Neuron (in vitro differentiated cells): ENCODE results near the gene YBX3.

ENCODE experiments used
- H2AFZ ChIP-seq: one replicate; pipeline ENCODE4 v1.6.1; 2013; ENCODE audit warnings: low read depth, mild to moderate bottlenecking, inconsistent platforms, low read length, moderate library complexity
- H3K27me3 ChIP-seq: one replicate; pipeline ENCODE4 v1.6.1; 2013; ENCODE audit warnings: low read length; ENCODE audit not compliant: insufficient read depth
- H3K36me3 ChIP-seq: one replicate; pipeline ENCODE4 v1.6.1; 2013; ENCODE audit warnings: low read length; ENCODE audit not compliant: insufficient read depth
- H3K4me1 ChIP-seq: one replicate; pipeline ENCODE4 v1.6.1; 2013; ENCODE audit warnings: low read length; ENCODE audit not compliant: insufficient read depth
- H3K4me3 ChIP-seq: 2 replicates; pipeline ENCODE4 v1.5.1; 2013; ENCODE audit warnings: mild to moderate bottlenecking, low read length, moderate library complexity
- H3K9me3 ChIP-seq: one replicate; pipeline ENCODE4 v1.6.1; 2013; ENCODE audit warnings: low read length

Gene YBX3

GRCh38 chr12:10737249-10737648 lies 14.1 kb upstream of the YBX3 start:
- H3K9me3 ChIP-seq = no peaks in the 10 kb centered on the region
- H3K27me3 ChIP-seq = peaks cover 7% of the 10 kb centered on the region
- H2AFZ ChIP-seq = no peak overlapping the region
- H3K36me3 ChIP-seq = no peaks in the 10 kb centered on the region
- no peaks in the 10 kb centered on the region for H3K4me1 ChIP-seq
- H3K4me3 ChIP-seq = no peak overlapping the region

- H3K36me3 ChIP-seq = no peaks in the 10 kb centered on the region
- peaks cover 7% of the 10 kb centered on the region for H3K27me3 ChIP-seq
- no peak overlapping the region for H2AFZ ChIP-seq
- no peak overlapping the region for H3K4me3 ChIP-seq
- H3K9me3 ChIP-seq = no peaks in the 10 kb centered on the region
- H3K4me1 ChIP-seq = no peaks in the 10 kb centered on the region
These were observed 13.3 kb upstream of the YBX3 start for GRCh38 chr12:10736463-10736862.

GRCh38 chr12:10735428-10735827 lies 12.3 kb upstream of the YBX3 start:
- Histone ChIP-seq H2AFZ (no peak overlapping the region), H3K4me3 (no peak overlapping the region), H3K27me3 (peaks cover 15% of the 10 kb centered on the region), H3K9me3 (no peaks in the 10 kb centered on the region), H3K4me1 (no peaks in the 10 kb centered on the region), H3K36me3 (no peaks in the 10 kb centered on the region)

GRCh38 chr12:10732549-10732948 lies 9.4 kb upstream of the YBX3 start:
- Histone ChIP-seq H3K36me3 (no peaks in the 10 kb centered on the region), H2AFZ (no peak overlapping the region), H3K27me3 (peaks cover 27% of the 10 kb centered on the region), H3K4me3 (no peak overlapping the region), H3K4me1 (no peaks in the 10 kb centered on the region), H3K9me3 (no peaks in the 10 kb centered on the region)

- Histone ChIP-seq H3K36me3 (no peaks in the 10 kb centered on the region), H3K9me3 (no peaks in the 10 kb centered on the region), H2AFZ (no peak overlapping the region), H3K4me1 (no peaks in the 10 kb centered on the region), H3K27me3 (peaks cover 28% of the 10 kb centered on the region), H3K4me3 (no peak overlapping the region)
These were observed 8.9 kb upstream of the YBX3 start for GRCh38 chr12:10732066-10732465.

GRCh38 chr12:10730559-10730958 lies 7.4 kb upstream of the YBX3 start:
- H3K4me1 ChIP-seq = no peaks in the 10 kb centered on the region
- H2AFZ ChIP-seq = no peak overlapping the region
- no peaks in the 10 kb centered on the region for H3K36me3 ChIP-seq
- no peaks in the 10 kb centered on the region for H3K9me3 ChIP-seq
- H3K4me3 ChIP-seq = no peak overlapping the region
- peaks cover 41% of the 10 kb centered on the region for H3K27me3 ChIP-seq

- Histone ChIP-seq H3K4me3 (no peak overlapping the region), H3K36me3 (no peaks in the 10 kb centered on the region), H3K9me3 (no peaks in the 10 kb centered on the region), H3K4me1 (peaks cover 5% of the 10 kb centered on the region), H3K27me3 (peaks cover 43% of the 10 kb centered on the region), H2AFZ (no peak overlapping the region)
These were observed 5.0 kb upstream of the YBX3 start for GRCh38 chr12:10728091-10728490.

- H3K4me3 ChIP-seq = no peak overlapping the region
- peaks cover 39% of the 10 kb centered on the region for H3K27me3 ChIP-seq
- no peaks in the 10 kb centered on the region for H3K9me3 ChIP-seq
- H2AFZ ChIP-seq = no peak overlapping the region
- H3K4me1 ChIP-seq = peaks cover 5% of the 10 kb centered on the region
- no peaks in the 10 kb centered on the region for H3K36me3 ChIP-seq
These were observed 3.8 kb upstream of the YBX3 start for GRCh38 chr12:10726945-10727344.

- no peak overlapping the region for H2AFZ ChIP-seq
- H3K9me3 ChIP-seq = no peaks in the 10 kb centered on the region
- H3K36me3 ChIP-seq = no peaks in the 10 kb centered on the region
- H3K27me3 ChIP-seq = peaks cover 31% of the 10 kb centered on the region
- no peak overlapping the region for H3K4me3 ChIP-seq
- peaks cover 17% of the 10 kb centered on the region for H3K4me1 ChIP-seq
These were observed 1.9 kb upstream of the YBX3 start for GRCh38 chr12:10725003-10725402.

- peaks cover 26% of the 10 kb centered on the region for H3K4me1 ChIP-seq
- no peaks in the 10 kb centered on the region for H3K9me3 ChIP-seq
- peak overlapping the region; percentile 60 for H3K4me3 ChIP-seq
These were observed 620 bp downstream of the YBX3 start for GRCh38 chr12:10722502-10722904.

GRCh38 chr12:10721651-10722501 lies 1.2 kb downstream of the YBX3 start:
- Histone ChIP-seq H3K36me3 (no peaks in the 10 kb centered on the region), H3K27me3 (peaks cover 14% of the 10 kb centered on the region), H3K4me1 (peaks cover 29% of the 10 kb centered on the region)

More at GRCh38 chr12:10722502-10722904, 620 bp downstream of the YBX3 start:
- Histone ChIP-seq H2AFZ (peak overlapping the region; percentile 81), H3K27me3 (peaks cover 18% of the 10 kb centered on the region), H3K36me3 (no peaks in the 10 kb centered on the region)

GRCh38 chr12:10720974-10721650 lies 2.0 kb downstream of the YBX3 start:
- Histone ChIP-seq H3K27me3 (peaks cover 9% of the 10 kb centered on the region), H3K9me3 (no peaks in the 10 kb centered on the region), H3K4me1 (peaks cover 34% of the 10 kb centered on the region), H3K4me3 (peak overlapping the region; percentile 60), H2AFZ (no peak overlapping the region), H3K36me3 (no peaks in the 10 kb centered on the region)

More at GRCh38 chr12:10721651-10722501, 1.2 kb downstream of the YBX3 start:
- H3K9me3 ChIP-seq = no peaks in the 10 kb centered on the region
- peak overlapping the region; percentile 60 for H3K4me3 ChIP-seq
- peak overlapping the region; percentile 81 for H2AFZ ChIP-seq

GRCh38 chr12:10719482-10719881 lies 3.6 kb downstream of the YBX3 start:
- H3K4me3 ChIP-seq = no peak overlapping the region
- peaks cover under 1% of the 10 kb centered on the region for H3K36me3 ChIP-seq
- no peaks in the 10 kb centered on the region for H3K9me3 ChIP-seq
- peaks cover 34% of the 10 kb centered on the region for H3K4me1 ChIP-seq
- H3K27me3 ChIP-seq = no peaks in the 10 kb centered on the region
- H2AFZ ChIP-seq = no peak overlapping the region
